Activated CD4-positive, alpha-beta T cell treated with anti-CD3 and anti-CD28 coated beads, Interleukin-2, amount 50 U/mL, for 1 hour (primary cell): ENCODE results near the gene ZNF554.
"Not testable (repeated sequence)": the region's sequence is repeated elsewhere in the genome, so short reads cannot be mapped to it uniquely, and the experiment has no call there.

ENCODE experiments used
- DNase-seq: peaks from one replicate; pipeline ENCODE4 v3.0.0-alpha.2; 2020

Gene ZNF554

DNA sequence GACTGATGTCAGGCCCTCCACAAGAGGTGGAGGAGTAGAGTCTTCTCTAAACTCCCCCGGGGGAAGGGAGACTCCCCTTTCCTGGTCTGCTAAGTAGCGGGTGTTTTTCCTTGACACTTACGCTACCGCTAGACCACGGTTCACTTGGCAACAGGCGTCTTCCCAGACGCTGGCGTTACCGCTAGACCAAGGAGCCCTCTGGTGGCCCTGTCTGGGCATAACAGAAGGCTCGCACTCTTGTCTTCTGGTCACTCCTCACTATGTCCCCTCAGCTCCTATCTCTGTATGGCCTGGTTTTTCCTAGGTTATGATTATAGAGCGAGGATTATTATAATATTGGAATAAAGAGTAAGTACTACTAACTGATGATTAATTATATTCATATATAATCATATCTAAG, 52.5 kb downstream of the ZNF554 start:
- not testable (repeated sequence) for DNase-seq

DNA sequence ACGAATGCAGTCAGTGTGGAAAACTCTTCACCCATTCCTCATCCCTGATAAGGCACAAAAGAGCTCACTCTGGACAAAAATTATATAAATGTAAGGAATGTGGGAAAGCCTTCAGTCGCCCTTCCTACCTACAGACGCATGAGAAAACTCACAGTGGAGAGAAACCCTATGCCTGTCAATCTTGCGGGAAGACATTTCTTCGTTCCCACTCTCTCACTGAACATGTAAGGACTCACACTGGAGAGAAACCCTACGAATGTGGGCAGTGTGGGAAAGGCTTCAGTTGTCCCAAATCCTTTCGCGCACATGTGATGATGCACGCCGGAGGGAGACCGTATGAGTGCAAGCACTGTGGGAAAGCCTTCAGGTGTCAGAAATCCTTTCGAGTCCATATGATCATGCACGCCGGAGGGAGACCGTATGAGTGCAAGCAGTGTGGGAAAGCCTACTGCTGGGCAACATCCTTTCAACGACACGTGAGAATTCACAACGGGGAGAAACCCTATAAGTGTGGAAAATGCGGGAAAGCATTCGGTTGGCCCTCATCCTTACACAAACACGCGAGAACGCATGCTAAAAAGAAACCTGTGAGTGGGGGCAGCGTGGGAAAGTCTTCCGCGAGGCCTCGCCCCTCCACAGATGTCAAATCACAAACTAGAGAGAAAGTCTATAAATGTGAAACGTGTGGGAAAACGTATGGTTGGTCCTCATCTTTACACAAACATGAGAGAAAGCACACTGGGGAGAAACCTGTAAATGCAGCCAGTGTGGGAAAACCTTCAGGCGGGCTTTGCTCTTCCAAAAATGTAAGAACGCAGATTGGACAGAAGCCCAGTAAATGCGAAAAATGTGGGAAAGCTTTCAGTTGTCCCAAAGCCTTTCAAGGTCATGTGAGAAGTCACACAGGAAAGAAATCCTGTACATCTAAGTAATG, 58.0 kb downstream of the ZNF554 start:
- no peak for DNase-seq

DNA sequence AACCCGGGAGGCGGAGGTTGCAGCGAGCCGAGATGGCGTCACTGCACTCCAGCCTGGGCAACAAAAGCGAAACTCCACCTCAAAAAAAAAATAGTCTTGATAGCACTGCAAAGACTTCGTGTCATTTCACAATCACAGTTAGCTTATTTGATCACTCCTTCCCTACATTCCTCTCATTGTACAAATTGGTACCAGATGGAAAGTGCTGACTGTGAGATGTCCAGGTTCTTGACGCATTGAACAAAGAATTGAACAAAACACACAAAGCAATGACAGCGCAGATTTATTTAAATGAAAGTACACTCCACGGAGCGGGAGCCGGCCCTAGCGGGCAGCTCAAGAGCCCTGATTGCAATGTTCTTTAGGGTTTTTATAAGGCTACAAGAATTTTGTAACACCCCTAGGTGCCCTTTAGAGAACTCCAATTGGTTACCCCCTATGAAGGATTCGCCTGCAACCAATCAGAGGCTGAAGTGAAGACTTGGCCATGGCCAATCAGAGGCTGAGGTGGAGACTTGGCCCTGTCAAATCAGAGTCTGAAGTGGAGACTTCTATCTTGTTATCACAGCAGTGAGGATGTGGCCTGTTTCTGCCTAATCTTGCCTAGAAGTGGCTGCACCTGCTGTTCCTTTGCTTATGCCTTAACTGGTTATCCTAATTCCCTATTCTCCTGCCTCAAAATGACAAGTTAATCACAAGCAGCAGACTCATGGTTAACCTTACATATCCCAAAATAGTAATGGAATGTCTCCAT, 64.2 kb downstream of the ZNF554 start:
- no peak for DNase-seq

DNA sequence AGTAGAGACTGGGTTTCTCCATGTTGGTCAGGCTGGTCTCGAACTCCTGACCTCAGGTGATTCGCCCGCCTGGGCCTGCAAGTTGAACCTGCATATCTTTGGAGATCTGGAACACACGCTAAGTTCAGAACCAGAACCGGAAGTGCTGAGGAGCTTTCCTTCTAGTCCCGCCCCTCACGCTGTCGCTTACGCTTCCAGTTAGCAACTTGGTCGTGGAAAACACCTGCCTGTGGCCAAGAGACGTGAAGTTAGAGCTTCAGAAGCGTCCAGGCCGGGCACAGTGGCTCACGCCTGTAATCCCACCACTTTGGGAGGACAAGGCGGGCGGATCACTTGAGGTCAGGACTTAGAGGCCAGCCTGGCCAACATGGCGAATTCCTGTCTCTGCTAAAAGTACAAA, 66.1 kb downstream of the ZNF554 start:
- no peak for DNase-seq
